Measurements from ENCODE around the gene BTBD9.

DNA sequence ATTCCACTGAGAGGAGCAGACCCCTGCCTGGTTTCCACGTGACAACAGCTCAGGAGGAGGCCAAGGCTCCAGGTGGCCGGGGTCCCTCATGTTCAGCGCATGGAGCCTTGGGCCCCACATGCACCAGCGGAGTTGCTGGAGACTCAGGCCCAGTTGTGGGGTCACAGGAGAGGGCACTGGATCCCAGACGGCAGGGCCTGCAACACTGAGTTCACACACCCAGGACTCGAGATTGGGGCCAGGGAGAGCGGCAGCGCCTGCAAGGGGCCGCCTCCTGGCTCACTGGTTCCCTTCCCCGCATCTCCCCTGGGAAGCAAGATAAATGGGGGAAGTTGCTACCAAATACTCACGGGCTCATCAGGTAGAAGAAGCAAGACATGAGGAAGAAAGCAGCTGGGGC lies 472.1 kb downstream of the BTBD9 start:
- TF ChIP-seq, protein P1, sequence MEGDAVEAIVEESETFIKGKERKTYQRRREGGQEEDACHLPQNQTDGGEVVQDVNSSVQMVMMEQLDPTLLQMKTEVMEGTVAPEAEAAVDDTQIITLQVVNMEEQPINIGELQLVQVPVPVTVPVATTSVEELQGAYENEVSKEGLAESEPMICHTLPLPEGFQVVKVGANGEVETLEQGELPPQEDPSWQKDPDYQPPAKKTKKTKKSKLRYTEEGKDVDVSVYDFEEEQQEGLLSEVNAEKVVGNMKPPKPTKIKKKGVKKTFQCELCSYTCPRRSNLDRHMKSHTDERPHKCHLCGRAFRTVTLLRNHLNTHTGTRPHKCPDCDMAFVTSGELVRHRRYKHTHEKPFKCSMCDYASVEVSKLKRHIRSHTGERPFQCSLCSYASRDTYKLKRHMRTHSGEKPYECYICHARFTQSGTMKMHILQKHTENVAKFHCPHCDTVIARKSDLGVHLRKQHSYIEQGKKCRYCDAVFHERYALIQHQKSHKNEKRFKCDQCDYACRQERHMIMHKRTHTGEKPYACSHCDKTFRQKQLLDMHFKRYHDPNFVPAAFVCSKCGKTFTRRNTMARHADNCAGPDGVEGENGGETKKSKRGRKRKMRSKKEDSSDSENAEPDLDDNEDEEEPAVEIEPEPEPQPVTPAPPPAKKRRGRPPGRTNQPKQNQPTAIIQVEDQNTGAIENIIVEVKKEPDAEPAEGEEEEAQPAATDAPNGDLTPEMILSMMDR (IDR thresholded peaks at IDR 0.05): no peak
- no peak for TF ChIP-seq POLR2A (IDR thresholded peaks at IDR 0.05)
